Measurements from ENCODE around the gene GPR78.
"Not testable (repeated sequence)": the region's sequence is repeated elsewhere in the genome, so short reads cannot be mapped to it uniquely, and the experiment has no call there.

GPR78 gene

GRCh38 chr4:8615921-8616787 is 36.0 kb downstream of the GPR78 start:
- no peak for DNase-seq (ENCODE audit: low read depth in 3 of 3)

GRCh38 chr4:8616831-8617230 is 36.6 kb downstream of the GPR78 start:
- DNase-seq (ENCODE audit: low read depth in 3 of 3), result no peak

DNA sequence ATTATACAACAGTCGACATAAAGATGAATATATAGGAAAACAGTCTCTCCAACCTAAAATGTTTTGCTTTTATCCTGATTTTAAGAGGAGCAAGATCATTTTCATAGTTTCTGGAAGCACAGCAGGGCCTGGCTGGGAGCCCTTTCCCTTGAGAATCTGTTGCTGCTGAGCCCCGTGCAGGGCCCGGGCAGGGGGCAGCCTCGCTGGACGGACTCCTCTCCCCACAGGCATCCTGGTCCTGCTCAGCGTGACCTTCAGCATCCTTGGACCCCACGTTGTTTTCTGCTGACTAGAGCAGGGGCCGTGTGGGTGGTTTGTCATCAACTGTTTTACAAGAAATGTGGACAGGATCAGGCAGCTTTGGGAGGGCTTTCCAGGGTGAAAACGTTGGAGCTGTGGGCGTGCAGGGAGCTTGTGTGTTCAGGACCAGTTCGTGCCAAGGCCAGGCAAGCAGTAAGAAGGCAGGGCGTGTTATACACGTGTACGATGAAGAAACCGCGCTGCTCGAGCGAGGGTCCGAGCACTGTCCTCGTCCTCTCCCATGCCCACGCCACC is 37.4 kb downstream of the GPR78 start:
- no peak for DNase-seq (ENCODE audit: low read depth in 3 of 3)

DNA sequence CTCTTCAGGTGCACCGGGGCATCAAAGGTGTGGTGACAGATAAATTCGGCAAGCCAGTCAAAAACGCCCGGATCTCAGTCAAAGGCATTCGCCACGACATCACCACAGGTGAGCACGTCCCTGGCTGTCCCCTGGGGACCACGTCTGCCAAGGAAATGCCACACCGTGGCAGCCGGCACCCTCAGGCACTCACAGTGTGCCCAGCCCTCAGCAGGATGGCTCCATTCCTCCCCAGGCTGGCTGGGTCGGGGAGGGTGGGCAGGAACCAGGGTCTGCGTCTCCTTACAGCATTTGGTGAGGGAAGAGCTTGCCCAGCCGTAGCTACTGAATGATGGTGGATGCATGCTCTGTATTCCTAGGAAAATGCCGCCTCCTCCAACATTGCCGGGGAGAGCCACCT is 38.2 kb downstream of the GPR78 start:
- no peak for DNase-seq (ENCODE audit: low read depth in 3 of 3)

GRCh38 chr4:8618961-8619720 is 38.9 kb downstream of the GPR78 start:
- no peak for DNase-seq (ENCODE audit: low read depth in 3 of 3)

DNA sequence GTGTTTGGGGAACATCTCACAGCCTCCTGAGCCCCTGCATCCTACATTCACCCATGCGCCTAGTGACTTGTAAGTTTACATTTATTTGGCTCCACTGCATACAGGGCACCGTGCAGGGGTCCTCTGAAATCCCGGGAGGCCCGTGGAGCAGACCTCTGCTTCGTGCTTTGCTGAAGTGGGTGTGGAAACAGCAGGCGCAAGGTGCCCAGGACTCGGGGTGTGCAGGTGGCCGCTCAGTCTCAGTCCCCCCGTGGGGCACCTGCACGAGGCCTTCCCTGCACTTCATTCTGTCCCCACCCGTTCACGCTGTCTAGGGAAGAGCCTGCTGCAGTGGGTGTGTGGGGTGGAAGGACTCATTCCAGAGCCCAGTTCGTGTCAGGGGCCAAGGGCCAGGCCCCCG is 40.9 kb downstream of the GPR78 start:
- not testable (repeated sequence) for DNase-seq (ENCODE audit: low read depth in 3 of 3)

DNA sequence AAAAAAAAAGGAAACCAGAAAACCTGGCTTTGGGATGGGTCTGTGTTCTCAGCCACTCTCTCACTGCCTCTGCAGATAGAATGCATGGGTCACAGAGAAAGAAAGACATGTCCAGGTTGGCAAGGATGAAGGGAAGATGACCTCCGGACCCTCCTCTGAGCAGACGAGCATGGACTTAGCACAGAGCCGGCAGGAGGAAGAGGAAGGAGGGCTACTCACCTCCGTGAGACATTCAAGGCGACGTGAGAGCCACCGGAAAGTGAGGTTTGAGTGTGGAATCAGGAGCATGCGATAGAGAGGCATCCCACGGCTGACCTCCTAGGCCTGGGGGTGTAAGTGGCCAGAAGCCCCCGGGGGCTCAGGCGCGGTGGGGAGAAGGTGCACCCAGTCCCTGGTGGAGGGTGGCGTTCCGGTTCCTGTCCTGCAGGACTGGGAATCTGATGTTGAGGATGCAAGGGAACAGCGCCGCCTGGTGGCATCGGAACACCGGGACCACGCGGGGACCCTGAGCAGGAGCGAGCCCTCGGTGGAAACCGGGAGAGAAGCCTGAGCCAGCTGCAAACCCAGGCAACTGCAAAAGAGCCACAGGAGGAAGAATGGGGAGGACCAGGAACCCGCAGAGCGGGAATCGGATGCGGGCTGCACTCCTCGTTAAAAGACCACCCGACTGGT is 44.5 kb downstream of the GPR78 start:
- not testable (repeated sequence) for DNase-seq (ENCODE audit: low read depth in 3 of 3)

DNA sequence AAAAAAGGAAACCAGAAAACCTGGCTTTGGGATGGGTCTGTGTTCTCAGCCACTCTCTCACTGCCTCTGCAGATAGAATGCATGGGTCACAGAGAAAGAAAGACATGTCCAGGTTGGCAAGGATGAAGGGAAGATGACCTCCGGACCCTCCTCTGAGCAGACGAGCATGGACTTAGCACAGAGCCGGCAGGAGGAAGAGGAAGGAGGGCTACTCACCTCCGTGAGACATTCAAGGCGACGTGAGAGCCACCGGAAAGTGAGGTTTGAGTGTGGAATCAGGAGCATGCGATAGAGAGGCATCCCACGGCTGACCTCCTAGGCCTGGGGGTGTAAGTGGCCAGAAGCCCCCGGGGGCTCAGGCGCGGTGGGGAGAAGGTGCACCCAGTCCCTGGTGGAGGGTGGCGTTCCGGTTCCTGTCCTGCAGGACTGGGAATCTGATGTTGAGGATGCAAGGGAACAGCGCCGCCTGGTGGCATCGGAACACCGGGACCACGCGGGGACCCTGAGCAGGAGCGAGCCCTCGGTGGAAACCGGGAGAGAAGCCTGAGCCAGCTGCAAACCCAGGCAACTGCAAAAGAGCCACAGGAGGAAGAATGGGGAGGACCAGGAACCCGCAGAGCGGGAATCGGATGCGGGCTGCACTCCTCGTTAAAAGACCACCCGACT is 50.2 kb downstream of the GPR78 start:
- DNase-seq (ENCODE audit: low read depth in 3 of 3), result not testable (repeated sequence)

GRCh38 chr4:8631896-8632295 is 51.7 kb downstream of the GPR78 start:
- DNase-seq (ENCODE audit: low read depth in 3 of 3), result not testable (repeated sequence)

- not testable (repeated sequence) for DNase-seq (ENCODE audit: low read depth in 3 of 3)
Measured at GRCh38 chr4:8634773-8635172, 54.6 kb downstream of the GPR78 start.

DNA sequence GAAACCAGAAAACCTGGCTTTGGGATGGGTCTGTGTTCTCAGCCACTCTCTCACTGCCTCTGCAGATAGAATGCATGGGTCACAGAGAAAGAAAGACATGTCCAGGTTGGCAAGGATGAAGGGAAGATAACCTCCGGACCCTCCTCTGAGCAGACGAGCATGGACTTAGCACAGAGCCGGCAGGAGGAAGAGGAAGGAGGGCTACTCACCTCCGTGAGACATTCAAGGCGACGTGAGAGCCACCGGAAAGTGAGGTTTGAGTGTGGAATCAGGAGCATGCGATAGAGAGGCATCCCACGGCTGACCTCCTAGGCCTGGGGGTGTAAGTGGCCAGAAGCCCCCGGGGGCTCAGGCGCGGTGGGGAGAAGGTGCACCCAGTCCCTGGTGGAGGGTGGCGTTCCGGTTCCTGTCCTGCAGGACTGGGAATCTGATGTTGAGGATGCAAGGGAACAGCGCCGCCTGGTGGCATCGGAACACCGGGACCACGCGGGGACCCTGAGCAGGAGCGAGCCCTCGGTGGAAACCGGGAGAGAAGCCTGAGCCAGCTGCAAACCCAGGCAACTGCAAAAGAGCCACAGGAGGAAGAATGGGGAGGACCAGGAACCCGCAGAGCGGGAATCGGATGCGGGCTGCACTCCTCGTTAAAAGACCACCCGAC is 55.8 kb downstream of the GPR78 start:
- DNase-seq (ENCODE audit: low read depth in 3 of 3), result not testable (repeated sequence)

Data from stimulated activated CD4-positive, alpha-beta T cell treated with anti-CD3 and anti-CD28 coated beads, TNF-alpha, amount 100 ng/mL, for 48 hours (primary cell).